OCI-LY1 (cell line): Measurements from ENCODE around the gene SDK1.

ENCODE experiments used
- CTCF ChIP-seq: fragments of 200-600 bp; sonication (generic), shearing (Covaris generic); IDR thresholded peaks from 2 replicates; pipeline ENCODE4 v1.5.1; 2017; ENCODE audit warnings: mild to moderate bottlenecking, antibody characterized with exemption, low read length, moderate library complexity, mixed read lengths
- EZH2 ChIP-seq: fragments of 200-600 bp; sonication (generic), shearing (Covaris generic); IDR thresholded peaks from 2 replicates; pipeline ENCODE4 v1.8.0; 2017; ENCODE audit warnings: borderline replicate concordance, mixed run types, mild to moderate bottlenecking, antibody characterized with exemption, low read length, moderate library complexity, mixed read lengths

DNA sequence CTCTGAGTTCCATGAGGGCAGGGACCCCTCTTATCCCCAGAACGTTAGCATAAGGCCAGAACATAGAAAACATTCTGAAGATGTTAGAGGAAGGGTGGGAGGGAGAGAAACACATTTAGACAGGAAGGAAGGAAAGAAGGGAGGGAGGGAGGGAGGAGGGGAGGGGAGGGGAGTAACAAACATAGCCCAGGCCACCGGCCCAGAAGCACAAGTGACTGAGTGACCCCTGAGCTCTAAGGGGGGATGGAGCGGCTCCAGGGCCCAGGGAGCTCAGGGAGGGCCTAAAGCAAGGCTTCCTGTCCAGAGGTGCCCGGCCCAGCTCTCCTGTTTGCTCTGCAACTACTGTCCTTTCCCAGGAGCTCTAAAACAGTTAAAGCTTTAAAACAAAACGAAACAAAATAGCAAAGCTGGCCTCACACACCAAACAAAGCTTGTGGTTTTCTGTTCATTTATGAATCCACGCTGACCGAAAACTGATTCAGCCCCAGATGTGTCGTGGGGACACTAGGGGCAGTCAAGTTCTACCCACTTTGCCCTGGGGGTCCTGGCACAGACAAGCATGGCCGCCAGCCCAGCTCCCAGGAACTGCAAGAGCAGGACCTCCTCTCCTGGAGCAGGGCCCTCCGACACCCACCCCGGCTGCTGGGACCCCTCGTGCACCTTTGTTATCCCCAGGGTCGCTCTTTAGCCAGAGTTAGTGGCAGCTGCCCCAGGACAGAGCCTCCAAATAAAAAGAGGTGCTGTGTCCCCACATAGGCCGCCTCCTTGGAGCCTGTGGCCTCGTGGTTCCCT lies 884.9 kb downstream of the SDK1 start:
- TF ChIP-seq EZH2: no peak
- TF ChIP-seq CTCF: no peak
